ENCODE results near the gene CFAP20DC.

DNA sequence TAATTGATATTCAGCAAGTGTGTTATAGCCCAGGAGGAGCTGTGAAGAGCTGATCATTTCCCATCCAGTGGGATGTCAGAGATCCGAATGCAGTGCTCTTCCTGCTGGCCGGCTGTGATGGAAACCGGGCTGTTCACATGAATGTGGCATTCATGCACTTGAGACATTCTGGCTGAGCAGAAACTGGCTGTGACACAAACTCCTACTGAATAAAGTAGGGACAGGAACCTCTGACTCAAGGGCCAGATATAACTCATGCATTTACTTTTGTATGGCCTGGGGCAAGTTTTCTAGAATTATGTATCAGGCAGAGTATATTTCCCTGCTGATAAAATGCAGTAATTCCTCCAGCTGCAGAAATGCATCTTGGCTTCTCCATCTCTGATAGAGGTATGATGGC is 299.9 kb downstream of the CFAP20DC start:
- TF ChIP-seq ZSCAN30 (tag by site-specific recombination; IDR thresholded peaks at IDR 0.05) (no peak), ZNF623 (tag by site-specific recombination; IDR thresholded peaks at IDR 0.05) (no peak), ZNF121 (tag by site-specific recombination; IDR thresholded peaks at IDR 0.05) (no peak), RBAK (tag by site-specific recombination; IDR thresholded peaks at IDR 0.05) (no peak)
- TF ChIP-seq, protein P1, sequence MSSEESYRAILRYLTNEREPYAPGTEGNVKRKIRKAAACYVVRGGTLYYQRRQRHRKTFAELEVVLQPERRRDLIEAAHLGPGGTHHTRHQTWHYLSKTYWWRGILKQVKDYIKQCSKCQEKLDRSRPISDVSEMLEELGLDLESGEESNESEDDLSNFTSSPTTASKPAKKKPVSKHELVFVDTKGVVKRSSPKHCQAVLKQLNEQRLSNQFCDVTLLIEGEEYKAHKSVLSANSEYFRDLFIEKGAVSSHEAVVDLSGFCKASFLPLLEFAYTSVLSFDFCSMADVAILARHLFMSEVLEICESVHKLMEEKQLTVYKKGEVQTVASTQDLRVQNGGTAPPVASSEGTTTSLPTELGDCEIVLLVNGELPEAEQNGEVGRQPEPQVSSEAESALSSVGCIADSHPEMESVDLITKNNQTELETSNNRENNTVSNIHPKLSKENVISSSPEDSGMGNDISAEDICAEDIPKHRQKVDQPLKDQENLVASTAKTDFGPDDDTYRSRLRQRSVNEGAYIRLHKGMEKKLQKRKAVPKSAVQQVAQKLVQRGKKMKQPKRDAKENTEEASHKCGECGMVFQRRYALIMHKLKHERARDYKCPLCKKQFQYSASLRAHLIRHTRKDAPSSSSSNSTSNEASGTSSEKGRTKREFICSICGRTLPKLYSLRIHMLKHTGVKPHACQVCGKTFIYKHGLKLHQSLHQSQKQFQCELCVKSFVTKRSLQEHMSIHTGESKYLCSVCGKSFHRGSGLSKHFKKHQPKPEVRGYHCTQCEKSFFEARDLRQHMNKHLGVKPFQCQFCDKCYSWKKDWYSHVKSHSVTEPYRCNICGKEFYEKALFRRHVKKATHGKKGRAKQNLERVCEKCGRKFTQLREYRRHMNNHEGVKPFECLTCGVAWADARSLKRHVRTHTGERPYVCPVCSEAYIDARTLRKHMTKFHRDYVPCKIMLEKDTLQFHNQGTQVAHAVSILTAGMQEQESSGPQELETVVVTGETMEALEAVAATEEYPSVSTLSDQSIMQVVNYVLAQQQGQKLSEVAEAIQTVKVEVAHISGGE (tag by site-specific recombination; conservative IDR thresholded peaks at IDR 0.05; ENCODE audit: low read depth): no peak
- TF ChIP-seq, protein P2, sequence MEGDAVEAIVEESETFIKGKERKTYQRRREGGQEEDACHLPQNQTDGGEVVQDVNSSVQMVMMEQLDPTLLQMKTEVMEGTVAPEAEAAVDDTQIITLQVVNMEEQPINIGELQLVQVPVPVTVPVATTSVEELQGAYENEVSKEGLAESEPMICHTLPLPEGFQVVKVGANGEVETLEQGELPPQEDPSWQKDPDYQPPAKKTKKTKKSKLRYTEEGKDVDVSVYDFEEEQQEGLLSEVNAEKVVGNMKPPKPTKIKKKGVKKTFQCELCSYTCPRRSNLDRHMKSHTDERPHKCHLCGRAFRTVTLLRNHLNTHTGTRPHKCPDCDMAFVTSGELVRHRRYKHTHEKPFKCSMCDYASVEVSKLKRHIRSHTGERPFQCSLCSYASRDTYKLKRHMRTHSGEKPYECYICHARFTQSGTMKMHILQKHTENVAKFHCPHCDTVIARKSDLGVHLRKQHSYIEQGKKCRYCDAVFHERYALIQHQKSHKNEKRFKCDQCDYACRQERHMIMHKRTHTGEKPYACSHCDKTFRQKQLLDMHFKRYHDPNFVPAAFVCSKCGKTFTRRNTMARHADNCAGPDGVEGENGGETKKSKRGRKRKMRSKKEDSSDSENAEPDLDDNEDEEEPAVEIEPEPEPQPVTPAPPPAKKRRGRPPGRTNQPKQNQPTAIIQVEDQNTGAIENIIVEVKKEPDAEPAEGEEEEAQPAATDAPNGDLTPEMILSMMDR (tag by site-specific recombination; IDR thresholded peaks at IDR 0.05): no peak
- TF ChIP-seq, protein P3, sequence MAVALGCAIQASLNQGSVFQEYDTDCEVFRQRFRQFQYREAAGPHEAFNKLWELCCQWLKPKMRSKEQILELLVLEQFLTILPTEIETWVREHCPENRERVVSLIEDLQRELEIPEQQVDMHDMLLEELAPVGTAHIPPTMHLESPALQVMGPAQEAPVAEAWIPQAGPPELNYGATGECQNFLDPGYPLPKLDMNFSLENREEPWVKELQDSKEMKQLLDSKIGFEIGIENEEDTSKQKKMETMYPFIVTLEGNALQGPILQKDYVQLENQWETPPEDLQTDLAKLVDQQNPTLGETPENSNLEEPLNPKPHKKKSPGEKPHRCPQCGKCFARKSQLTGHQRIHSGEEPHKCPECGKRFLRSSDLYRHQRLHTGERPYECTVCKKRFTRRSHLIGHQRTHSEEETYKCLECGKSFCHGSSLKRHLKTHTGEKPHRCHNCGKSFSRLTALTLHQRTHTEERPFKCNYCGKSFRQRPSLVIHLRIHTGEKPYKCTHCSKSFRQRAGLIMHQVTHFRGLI (tag by site-specific recombination; IDR thresholded peaks at IDR 0.05): no peak

All from HEK293 (cell line).